Mesenchymal stem cell (in vitro differentiated cells and primary cell): ENCODE measurements around the gene RBM5.

Experiments used
- DNase-seq: peaks from one replicate; pipeline ENCODE4 v3.0.0-alpha.2; 2013
- H2AFZ ChIP-seq: one replicate; pipeline ENCODE4 v1.6.1; 2013; ENCODE audit warnings: low read depth, mild to moderate bottlenecking, control low read depth, inconsistent platforms, low read length, moderate library complexity
- H2AK5ac ChIP-seq: 2 replicates; pipeline ENCODE4 v1.6.1; 2013; ENCODE audit warnings: low read length, moderate library complexity, mild to moderate bottlenecking, inconsistent platforms; ENCODE audit not compliant: severe bottlenecking
- H2BK120ac ChIP-seq: one replicate; pipeline ENCODE4 v1.6.1; 2013; ENCODE audit warnings: low read depth, mild to moderate bottlenecking, inconsistent platforms, low read length, moderate library complexity
- H2BK12ac ChIP-seq, 2 experiments: one replicate each; pipeline ENCODE4 v1.6.1; 2013; ENCODE audit warnings: inconsistent platforms in 2 of 2, low read length in 2 of 2, mild to moderate bottlenecking in 2 of 2, moderate library complexity in 2 of 2, control low read depth in 1 of 2
- H2BK15ac ChIP-seq: one replicate; pipeline ENCODE4 v1.6.1; 2013; ENCODE audit warnings: mild to moderate bottlenecking, low read depth, inconsistent platforms; ENCODE audit not compliant: poor library complexity, severe bottlenecking
- H2BK5ac ChIP-seq: 2 replicates; pipeline ENCODE4 v1.6.1; 2013; ENCODE audit warnings: low read depth, mild to moderate bottlenecking, low read length, control low read depth, inconsistent platforms; ENCODE audit not compliant: poor library complexity, severe bottlenecking
- H3K14ac ChIP-seq, 2 experiments: one replicate each; pipeline ENCODE4 v1.6.1; 2013; ENCODE audit warnings: inconsistent platforms in 2 of 2, low read length in 2 of 2, control low read depth in 1 of 2, mild to moderate bottlenecking in 1 of 2, moderate library complexity in 1 of 2
- H3K18ac ChIP-seq, 2 experiments: one replicate each; pipeline ENCODE4 v1.6.1; 2013; ENCODE audit warnings: inconsistent platforms in 2 of 2, low read length in 2 of 2, control low read depth in 1 of 2, low read depth in 1 of 2, mild to moderate bottlenecking in 1 of 2
- H3K23ac ChIP-seq, 2 experiments: one replicate each; pipeline ENCODE4 v1.6.1; 2013; ENCODE audit warnings: inconsistent platforms in 2 of 2, low read length in 2 of 2, mild to moderate bottlenecking in 2 of 2, moderate library complexity in 2 of 2, control low read depth in 1 of 2
- H3K27ac ChIP-seq: 2 replicates; pipeline ENCODE4 v1.5.1; 2013; ENCODE audit warnings: mild to moderate bottlenecking, moderate library complexity, low read length, control low read depth, inconsistent platforms; ENCODE audit not compliant: poor library complexity, severe bottlenecking
- H3K27me3 ChIP-seq, 2 experiments: 2 replicates each; pipeline versions ENCODE4 v1.6.1 to v1.7.0; 2013; ENCODE audit warnings: low read length in 2 of 2, mild to moderate bottlenecking in 2 of 2, moderate library complexity in 2 of 2, control low read depth in 1 of 2, inconsistent platforms in 1 of 2; ENCODE audit not compliant: control insufficient read depth in 1 of 2, insufficient read depth in 1 of 2
- H3K36me3 ChIP-seq, 2 experiments: 2 replicates each; pipeline versions ENCODE4 v1.6.1 to v1.7.0; 2013; ENCODE audit warnings: low read length in 2 of 2, control low read depth in 1 of 2, inconsistent platforms in 1 of 2, low read depth in 1 of 2, mild to moderate bottlenecking in 1 of 2; ENCODE audit not compliant: insufficient read depth in 2 of 2, control insufficient read depth in 1 of 2
- H3K4ac ChIP-seq, 2 experiments: one replicate each; pipeline ENCODE4 v1.6.1; 2013; ENCODE audit warnings: inconsistent platforms in 2 of 2, low read length in 2 of 2, mild to moderate bottlenecking in 2 of 2, moderate library complexity in 2 of 2, control low read depth in 1 of 2, low read depth in 1 of 2
- H3K4me1 ChIP-seq: 2 replicates; pipeline ENCODE4 v1.6.1; 2013; ENCODE audit warnings: low read depth, low read length, control low read depth; ENCODE audit not compliant: control insufficient read depth, insufficient read depth
- H3K4me2 ChIP-seq: 2 replicates; pipeline ENCODE4 v1.6.1; 2013; ENCODE audit warnings: low read length, mild to moderate bottlenecking, inconsistent platforms; ENCODE audit not compliant: poor library complexity, severe bottlenecking
- H3K4me3 ChIP-seq, 2 experiments: 2 replicates each; pipeline versions ENCODE4 v1.5.1 to v1.7.0; 2013; ENCODE audit warnings: low read length in 2 of 2, mild to moderate bottlenecking in 2 of 2, control low read depth in 1 of 2, low read depth in 1 of 2; ENCODE audit not compliant: insufficient read depth in 1 of 2
- H3K79me1 ChIP-seq: replicated peaks from 2 replicates; pipeline ENCODE4 v1.6.1; 2013; ENCODE audit warnings: mild to moderate bottlenecking, control low read depth, low read length, inconsistent platforms; ENCODE audit not compliant: poor library complexity, severe bottlenecking
- H3K9ac ChIP-seq: 2 replicates; pipeline ENCODE4 v1.7.0; 2013; ENCODE audit warnings: mild to moderate bottlenecking, low read length, moderate library complexity
- H3K9me3 ChIP-seq: 2 replicates; pipeline ENCODE4 v1.7.0; 2013; ENCODE audit warnings: mild to moderate bottlenecking, low read length; ENCODE audit not compliant: control insufficient read depth
- H4K8ac ChIP-seq: one replicate; pipeline ENCODE4 v1.6.1; 2013; ENCODE audit warnings: inconsistent platforms, mild to moderate bottlenecking, low read length, moderate library complexity
- H4K91ac ChIP-seq: one replicate; pipeline ENCODE4 v1.6.1; 2013; ENCODE audit warnings: mild to moderate bottlenecking, low read length, inconsistent platforms
- WGBS: methylation state at CpG from one replicate; pipeline ENCODE4 v1.1.7; 2013; ENCODE audit warnings: mixed read lengths; 5-methylcytosine and 5-hydroxymethylcytosine counted together

Gene RBM5

DNA sequence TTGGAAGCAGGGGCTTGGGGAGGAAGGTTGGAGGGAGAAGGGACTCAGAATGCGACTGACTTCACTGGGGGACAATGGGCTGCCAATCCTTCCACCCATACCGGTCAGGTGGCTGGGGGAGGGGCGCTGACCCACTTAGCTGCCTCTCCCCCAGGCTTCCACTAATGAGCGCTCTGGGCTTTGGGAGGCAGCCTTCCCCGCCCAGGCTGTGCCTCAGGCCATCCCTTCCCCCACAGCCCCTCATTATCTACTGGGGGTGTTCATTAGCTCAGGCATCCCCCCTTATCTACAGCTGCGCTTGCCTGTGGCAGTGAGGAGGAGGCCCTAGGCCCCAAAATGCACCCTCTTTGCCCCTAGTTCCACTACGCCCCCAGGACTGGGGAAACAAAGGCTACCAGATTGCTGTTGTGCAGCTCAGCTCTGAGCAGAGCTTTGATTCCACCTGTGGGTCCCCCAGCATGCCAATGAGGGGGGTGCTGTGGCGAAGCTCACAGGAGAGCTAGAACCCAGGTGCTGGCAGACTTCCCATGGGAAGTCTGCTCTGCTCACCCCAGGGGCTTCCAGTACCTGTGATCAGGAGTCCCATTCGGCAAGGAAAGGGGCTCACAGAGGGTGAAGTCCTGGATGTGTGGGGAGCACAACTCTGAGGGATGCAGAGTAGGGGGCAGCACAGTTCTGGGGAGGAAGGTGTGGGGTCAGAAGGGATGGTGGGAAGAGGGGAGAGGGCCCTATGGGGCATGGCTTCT, 37.0 kb downstream of the RBM5 start:
- no peak overlapping the region for H3K4me2 ChIP-seq
- H4K8ac ChIP-seq: peak overlapping the region; percentile 10
- H3K9me3 ChIP-seq: no peaks in the 10 kb centered on the region
- H3K79me1 ChIP-seq: no peaks in the 10 kb centered on the region
- peak overlapping the region; percentile 62 to 78 for H3K18ac ChIP-seq
- peak overlapping the region; percentile 29 for H2AFZ ChIP-seq
- peaks cover 34% of the 10 kb centered on the region for H3K4me1 ChIP-seq
- peaks cover 6 to 26% of the 10 kb centered on the region in 2 experiments for H3K36me3 ChIP-seq
- peak overlapping the region; percentile 11 for H2BK120ac ChIP-seq
- H2BK12ac ChIP-seq: peak overlapping the region; percentile 59 to 64
- H3K14ac ChIP-seq: peak overlapping the region in 1 of 2 experiments; percentile 69
- H2BK5ac ChIP-seq: no peak overlapping the region
- H3K4me3 ChIP-seq: no peak overlapping the region
- H2AK5ac ChIP-seq: peak overlapping the region; percentile 48
- no peak for DNase-seq
- peak overlapping the region in 1 of 2 experiments; percentile 40 for H3K4ac ChIP-seq
- no peak overlapping the region for H3K9ac ChIP-seq
- peaks cover 0 to 36% of the 10 kb centered on the region in 2 experiments for H3K27me3 ChIP-seq
- H4K91ac ChIP-seq: peak overlapping the region; percentile 44
- H3K23ac ChIP-seq: no peak overlapping the region
- WGBS: 84% methylated on average over 7 of the region's 9 CpGs
- H3K27ac ChIP-seq: no peak overlapping the region
- peak overlapping the region; percentile 92 for H2BK15ac ChIP-seq

DNA sequence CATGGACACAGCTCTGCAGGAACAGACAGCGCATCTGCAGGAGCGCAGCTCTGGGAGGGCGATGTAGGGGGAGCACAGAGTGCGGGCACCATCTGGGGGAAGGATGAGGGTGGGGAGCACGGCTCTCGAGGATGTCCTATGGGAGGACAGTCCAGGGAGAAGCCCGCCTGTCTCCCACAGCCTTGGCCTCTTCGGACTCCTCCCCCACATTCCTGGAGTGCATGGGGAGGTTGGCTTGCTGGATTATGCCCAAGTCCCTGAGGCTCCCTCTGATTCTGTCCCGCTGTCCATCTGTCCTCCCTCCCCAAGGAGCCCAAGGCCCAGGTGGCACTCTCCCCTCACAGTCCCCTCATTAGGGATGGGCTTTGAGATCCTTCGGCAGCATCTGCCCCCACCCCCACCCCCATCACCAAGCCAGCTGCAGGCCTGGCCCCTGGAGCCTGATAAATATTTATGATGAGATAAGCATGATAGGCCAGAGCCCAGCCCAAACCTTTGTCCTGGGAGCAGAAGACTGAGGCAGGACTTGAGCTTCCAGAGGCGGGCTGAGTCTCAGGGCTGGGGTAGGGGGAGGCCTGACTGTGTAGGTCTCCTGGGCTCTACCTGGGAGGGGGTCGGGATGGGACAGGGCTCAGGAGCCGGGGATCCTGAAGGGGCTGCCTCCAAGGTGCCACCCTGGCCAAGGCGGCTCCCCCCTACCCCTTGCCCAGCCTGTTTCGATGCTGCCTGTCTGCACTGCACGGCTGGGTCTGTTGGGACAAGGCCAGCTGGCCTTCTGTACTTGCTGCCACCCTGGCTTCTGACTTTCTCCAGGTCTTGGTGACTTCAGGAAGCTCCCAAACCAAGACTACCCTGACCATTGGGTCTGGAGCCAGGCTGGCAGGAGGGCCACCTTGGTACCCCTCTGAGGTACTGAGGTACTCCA, 37.8 kb downstream of the RBM5 start:
- Histone ChIP-seq H3K4ac (peak overlapping the region; percentile 40 to 82), H2AFZ (peak overlapping the region; percentile 29), H2BK15ac (peak overlapping the region; percentile 1), H3K23ac (no peak overlapping the region), H2BK120ac (peak overlapping the region; percentile 74), H4K8ac (peak overlapping the region; percentile 20), H2AK5ac (peak overlapping the region; percentile 48), H3K4me3 (no peak overlapping the region), H3K4me2 (no peak overlapping the region), H4K91ac (peak overlapping the region; percentile 44), H3K4me1 (peaks cover 34% of the 10 kb centered on the region), H3K27me3 (peaks cover 3 to 39% of the 10 kb centered on the region in 2 experiments), H3K18ac (peak overlapping the region; percentile 62 to 78), H3K14ac (peak overlapping the region in 1 of 2 experiments; percentile 69), H3K79me1 (no peaks in the 10 kb centered on the region), H3K27ac (no peak overlapping the region), H3K36me3 (peaks cover 0 to 18% of the 10 kb centered on the region in 2 experiments), H2BK5ac (no peak overlapping the region), H2BK12ac (peak overlapping the region; percentile 64 to 92), H3K9me3 (no peaks in the 10 kb centered on the region), H3K9ac (no peak overlapping the region)
- peak; percentile 58 for DNase-seq
- WGBS: 81% methylated on average over 11 of the region's 16 CpGs

DNA sequence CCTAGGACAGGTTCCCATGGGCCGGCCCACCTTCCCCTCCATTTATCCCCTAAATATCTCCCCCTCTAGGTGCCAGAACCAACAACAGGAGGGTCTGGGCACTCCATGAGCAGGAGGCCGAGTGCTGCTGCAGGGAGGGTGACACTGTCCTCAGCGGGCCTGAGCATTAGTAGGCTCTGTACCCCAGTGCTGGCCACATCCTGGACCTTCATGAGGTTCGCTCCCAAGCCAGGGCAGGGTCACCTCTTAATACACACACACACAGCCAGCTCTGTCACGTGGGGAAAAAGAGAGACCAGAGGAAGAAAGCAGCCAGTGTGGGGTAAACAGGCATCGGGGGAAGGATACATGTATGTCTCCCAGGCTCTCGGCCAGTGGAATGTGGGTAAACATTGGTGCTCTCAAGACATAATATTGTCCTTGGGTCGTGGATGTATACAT, 38.6 kb downstream of the RBM5 start:
- H3K27ac ChIP-seq: no peak overlapping the region
- no peak overlapping the region for H2BK120ac ChIP-seq
- no peak overlapping the region for H2BK5ac ChIP-seq
- H3K4ac ChIP-seq: peak overlapping the region; percentile 24 to 82
- no peak overlapping the region for H3K4me2 ChIP-seq
- peaks cover 0 to 12% of the 10 kb centered on the region in 2 experiments for H3K36me3 ChIP-seq
- peak overlapping the region; percentile 20 for H4K8ac ChIP-seq
- H3K9ac ChIP-seq: no peak overlapping the region
- peak overlapping the region in 1 of 2 experiments; percentile 71 for H3K14ac ChIP-seq
- H2BK12ac ChIP-seq: peak overlapping the region; percentile 2 to 92
- WGBS: 83% methylated on average over 7 of the region's 8 CpGs
- no peak overlapping the region for H2AFZ ChIP-seq
- no peaks in the 10 kb centered on the region for H3K79me1 ChIP-seq
- no peak overlapping the region for H3K4me3 ChIP-seq
- peak overlapping the region; percentile 16 for H4K91ac ChIP-seq
- H3K18ac ChIP-seq: peak overlapping the region; percentile 62 to 63
- no peak overlapping the region for H2AK5ac ChIP-seq
- no peaks in the 10 kb centered on the region for H3K9me3 ChIP-seq
- H3K4me1 ChIP-seq: peaks cover 30% of the 10 kb centered on the region
- no peak overlapping the region for H3K23ac ChIP-seq
- DNase-seq: no peak
- peaks cover 4 to 45% of the 10 kb centered on the region in 2 experiments for H3K27me3 ChIP-seq
- H2BK15ac ChIP-seq: peak overlapping the region; percentile 1
